COLO668 (cell line): Measurements from ENCODE around the gene STAT1.
"Not testable (repeated sequence)": the region's sequence is repeated elsewhere in the genome, so short reads cannot be mapped to it uniquely, and the experiment has no call there.

Experiments used
- DNase-seq: peaks from one replicate; lab custom pipeline; 2025; ENCODE audit not compliant: unreplicated experiment; lab: John Stamatoyannopoulos, UW

Gene STAT1

GRCh38 chr2:190965580-190966222 lies 48.3 kb downstream of the STAT1 start:
- no peak for DNase-seq

- no peak for DNase-seq
Observed at GRCh38 chr2:190964170-190964795, 49.7 kb downstream of the STAT1 start.

GRCh38 chr2:190963088-190963487 lies 50.9 kb downstream of the STAT1 start:
- DNase-seq, result no peak

- DNase-seq, result no peak
Observed at GRCh38 chr2:190961918-190962487, 52.0 kb downstream of the STAT1 start.

GRCh38 chr2:190961117-190961516 lies 52.9 kb downstream of the STAT1 start:
- DNase-seq, result not testable (repeated sequence)

- DNase-seq, result no peak
Observed at GRCh38 chr2:190959911-190960788, 53.8 kb downstream of the STAT1 start.

GRCh38 chr2:190953257-190953656 lies 60.7 kb downstream of the STAT1 start:
- DNase-seq, result no peak

- no peak for DNase-seq
Observed at GRCh38 chr2:190950566-190950991, 63.4 kb downstream of the STAT1 start.

GRCh38 chr2:190948671-190949070 lies 65.3 kb downstream of the STAT1 start:
- no peak for DNase-seq

- no peak for DNase-seq
Observed at GRCh38 chr2:190947711-190948251, 66.2 kb downstream of the STAT1 start.

- no peak for DNase-seq
Observed at GRCh38 chr2:190947141-190947540, 66.8 kb downstream of the STAT1 start.

- DNase-seq, result no peak
Observed at GRCh38 chr2:190943706-190944105, 70.3 kb downstream of the STAT1 start.

GRCh38 chr2:190942697-190943096 lies 71.3 kb downstream of the STAT1 start:
- DNase-seq, result no peak

GRCh38 chr2:190941571-190941970 lies 72.4 kb downstream of the STAT1 start:
- no peak for DNase-seq

- DNase-seq, result no peak
Observed at GRCh38 chr2:190940454-190940853, 73.5 kb downstream of the STAT1 start.

GRCh38 chr2:190938771-190939335 lies 75.1 kb downstream of the STAT1 start:
- DNase-seq, result no peak

- no peak for DNase-seq
Observed at GRCh38 chr2:190935054-190935453, 78.9 kb downstream of the STAT1 start.

- no peak for DNase-seq
Observed at GRCh38 chr2:190933361-190933760, 80.6 kb downstream of the STAT1 start.

- DNase-seq, result no peak
Observed at GRCh38 chr2:190932514-190932913, 81.5 kb downstream of the STAT1 start.

- DNase-seq, result no peak
Observed at GRCh38 chr2:190930411-190930810, 83.6 kb downstream of the STAT1 start.

- DNase-seq, result no peak
Observed at GRCh38 chr2:190929919-190930318, 84.1 kb downstream of the STAT1 start.
